Panc1 (cell line): Measurements from ENCODE around the gene NAA60.
A peak's percentile ranks its signal among the peaks of the same experiment; 100 is the strongest.

Experiments
- CTCF ChIP-seq: fragments of 450-650 bp; IDR thresholded peaks from 2 replicates; pipeline ENCODE4 v1.5.1; 2017; ENCODE audit warnings: mild to moderate bottlenecking
- POLR2AphosphoS5 ChIP-seq: IDR thresholded peaks from 2 replicates; pipeline ENCODE4 v1.6.1; 2012; ENCODE audit warnings: mild to moderate bottlenecking, low read depth, low read length, moderate library complexity

- TF ChIP-seq POLR2AphosphoS5 (no peak), CTCF (peak; percentile 34; the same call in 1 of the 2 replicates)
Observed at GRCh38 chr16:3458278-3458851, 14.9 kb downstream of the NAA60 start.
